ENCODE data around the gene RUNDC1.

RUNDC1 gene

DNA sequence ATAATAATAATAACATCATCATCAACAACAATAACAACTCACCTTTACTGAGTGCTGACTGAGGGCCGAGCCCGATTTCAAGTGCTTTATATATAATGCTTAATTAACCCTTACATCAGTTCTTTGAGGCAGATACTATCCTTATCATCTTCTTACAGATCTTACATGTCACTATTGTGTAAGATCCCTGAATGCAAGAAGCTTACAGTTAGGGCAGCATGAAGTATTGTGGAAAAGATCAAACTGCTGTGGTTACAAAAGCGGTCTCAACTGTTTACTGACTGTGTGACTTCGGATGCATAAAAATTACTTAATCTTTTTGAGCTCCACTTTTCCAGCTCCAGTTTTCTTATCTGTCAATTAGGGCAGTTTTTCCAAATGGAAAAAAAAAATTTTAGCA lies 38.6 kb downstream of the RUNDC1 start:
- no peak for DNase-seq (ENCODE audit: low spot score)

DNA sequence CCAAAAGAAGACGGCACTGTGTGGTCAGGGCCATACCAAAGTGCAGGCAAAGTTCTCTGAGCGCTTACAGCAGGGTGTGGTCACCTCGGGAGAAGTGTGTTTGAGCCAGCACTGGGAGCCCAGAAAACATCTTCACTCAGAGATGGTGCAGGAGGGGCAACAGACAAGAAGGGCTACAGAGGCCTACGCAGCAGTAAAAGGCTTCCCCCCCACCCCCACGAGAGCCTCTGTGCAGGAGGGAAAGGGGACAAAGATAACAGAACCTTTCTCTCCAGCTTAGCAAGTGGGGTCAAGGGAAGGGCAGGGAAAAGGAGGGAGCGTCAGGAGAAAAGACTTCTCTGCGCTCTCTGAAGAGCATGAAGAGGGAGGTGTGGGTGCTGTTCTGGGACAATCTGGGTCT lies 39.1 kb downstream of the RUNDC1 start:
- no peak for DNase-seq (ENCODE audit: low spot score)

DNA sequence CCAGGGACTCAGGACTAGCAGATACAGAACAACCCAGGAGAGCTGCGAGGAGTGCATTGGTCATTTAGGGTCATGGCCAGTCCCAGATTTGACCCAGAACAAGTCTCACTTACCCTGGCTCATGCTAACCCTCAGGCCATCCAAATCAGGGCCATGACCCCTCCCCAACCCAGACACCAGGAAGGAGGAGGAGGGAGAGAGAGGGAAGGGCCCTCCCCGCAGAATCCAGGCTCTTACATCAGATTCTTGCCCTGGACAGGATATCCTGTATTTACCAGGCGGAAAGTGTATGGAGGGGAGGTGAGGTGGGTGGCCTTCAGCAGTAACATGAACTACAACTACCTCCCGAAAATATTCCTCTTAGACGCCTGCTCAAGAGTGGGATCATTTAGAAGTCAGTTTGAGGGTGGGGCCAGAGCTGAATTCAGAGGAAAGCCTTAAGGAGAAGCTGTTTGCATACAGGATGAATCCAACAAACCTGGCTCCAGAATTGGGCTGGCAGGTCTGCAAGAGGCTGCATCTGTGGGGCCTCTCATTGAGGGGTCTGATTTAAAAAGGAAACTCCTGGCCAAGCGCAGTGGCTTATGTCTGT lies 39.8 kb downstream of the RUNDC1 start:
- no peak for DNase-seq (ENCODE audit: low spot score)

DNA sequence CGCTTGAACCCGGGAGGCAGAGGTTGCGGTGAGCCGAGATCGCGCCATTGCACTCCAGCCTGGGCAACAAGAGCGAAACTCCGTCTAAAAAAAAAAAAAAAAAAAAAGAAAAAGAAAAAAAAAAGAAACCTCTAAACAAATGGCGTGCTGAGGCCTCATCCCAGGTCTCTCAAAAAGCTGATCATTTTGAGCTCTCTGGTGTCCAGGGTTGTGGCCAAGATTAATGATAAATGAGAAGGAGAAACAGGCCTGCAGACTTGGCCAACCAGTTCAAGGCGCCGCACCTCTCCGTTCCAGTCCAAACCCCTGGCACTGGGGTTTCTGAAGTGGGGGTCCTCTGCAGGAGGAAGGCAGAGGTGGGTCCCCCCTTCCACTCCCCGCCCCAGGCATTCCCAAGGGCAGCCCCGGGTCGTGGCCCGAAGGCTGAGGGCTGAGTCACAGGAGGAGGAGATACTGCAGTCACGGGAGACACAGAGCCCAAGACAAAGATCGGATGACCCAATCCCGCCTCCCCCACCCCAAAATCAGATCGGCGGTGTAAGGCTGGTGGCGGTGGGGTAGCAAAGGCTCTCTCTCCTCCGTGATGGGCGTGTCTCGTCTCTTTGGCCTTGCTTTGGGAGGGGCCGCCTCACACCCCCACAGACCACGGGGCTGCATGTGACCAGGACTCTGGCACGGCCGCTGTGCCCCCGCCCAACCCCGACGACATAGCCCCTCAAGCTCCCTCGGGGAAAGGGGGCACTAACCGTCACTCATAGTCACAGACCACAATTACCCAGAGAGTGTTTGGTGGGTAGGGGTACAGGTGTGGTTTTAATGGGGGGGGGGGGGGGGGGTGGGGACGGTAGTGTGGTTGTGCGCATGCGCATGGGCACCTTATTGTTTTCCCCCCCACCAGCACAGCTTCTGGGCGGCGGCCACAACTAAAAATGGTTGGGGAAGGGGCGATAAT lies 40.7 kb downstream of the RUNDC1 start:
- peak; percentile 62 for DNase-seq (ENCODE audit: low spot score)

DNA sequence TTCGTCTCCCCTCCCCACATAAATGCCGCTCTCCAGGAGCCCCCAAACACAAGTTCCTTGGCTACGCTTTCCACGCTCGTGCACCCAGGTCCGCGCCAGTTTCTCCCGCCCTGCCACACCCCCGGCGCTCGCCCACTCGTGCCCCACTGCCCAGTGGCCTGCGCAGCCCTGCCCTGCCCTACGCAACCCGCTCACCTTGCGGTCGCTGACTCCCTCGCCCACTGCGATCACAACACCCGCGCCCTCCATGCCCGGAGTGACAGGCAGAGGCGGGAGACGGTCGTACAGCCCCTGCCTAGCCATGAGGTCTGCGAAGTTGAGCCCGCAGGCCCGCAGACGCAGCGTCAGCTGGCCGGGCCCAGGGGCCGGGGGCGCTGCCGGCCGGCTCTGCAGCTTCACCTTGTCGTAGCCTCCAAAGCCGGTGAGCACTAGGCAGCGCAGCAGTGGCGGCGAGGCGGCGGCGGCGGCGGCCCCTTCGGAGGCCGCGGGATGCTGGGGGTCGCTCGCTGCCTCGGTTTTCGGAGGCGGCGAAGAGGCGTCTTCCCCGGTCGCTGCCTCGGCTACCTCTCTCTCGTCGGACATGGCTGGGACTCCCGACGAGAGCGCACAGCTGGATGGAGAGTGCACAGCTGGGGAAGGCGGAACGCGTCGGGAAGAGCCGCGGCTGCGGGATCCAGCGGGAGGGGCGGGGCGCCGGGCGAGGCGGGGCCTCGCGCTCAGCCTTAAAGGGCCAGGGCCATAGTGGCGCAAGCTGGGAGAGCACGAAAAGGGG lies 41.6 kb downstream of the RUNDC1 start, which contains the start of gene VAT1:
Gene VAT1, minus strand, starts transcription at position 645 of the 772 bp plus-strand sequence. Its CDS starts 63 bp downstream, at position 582.
- peak; percentile 84 for DNase-seq (ENCODE audit: low spot score)

DNA sequence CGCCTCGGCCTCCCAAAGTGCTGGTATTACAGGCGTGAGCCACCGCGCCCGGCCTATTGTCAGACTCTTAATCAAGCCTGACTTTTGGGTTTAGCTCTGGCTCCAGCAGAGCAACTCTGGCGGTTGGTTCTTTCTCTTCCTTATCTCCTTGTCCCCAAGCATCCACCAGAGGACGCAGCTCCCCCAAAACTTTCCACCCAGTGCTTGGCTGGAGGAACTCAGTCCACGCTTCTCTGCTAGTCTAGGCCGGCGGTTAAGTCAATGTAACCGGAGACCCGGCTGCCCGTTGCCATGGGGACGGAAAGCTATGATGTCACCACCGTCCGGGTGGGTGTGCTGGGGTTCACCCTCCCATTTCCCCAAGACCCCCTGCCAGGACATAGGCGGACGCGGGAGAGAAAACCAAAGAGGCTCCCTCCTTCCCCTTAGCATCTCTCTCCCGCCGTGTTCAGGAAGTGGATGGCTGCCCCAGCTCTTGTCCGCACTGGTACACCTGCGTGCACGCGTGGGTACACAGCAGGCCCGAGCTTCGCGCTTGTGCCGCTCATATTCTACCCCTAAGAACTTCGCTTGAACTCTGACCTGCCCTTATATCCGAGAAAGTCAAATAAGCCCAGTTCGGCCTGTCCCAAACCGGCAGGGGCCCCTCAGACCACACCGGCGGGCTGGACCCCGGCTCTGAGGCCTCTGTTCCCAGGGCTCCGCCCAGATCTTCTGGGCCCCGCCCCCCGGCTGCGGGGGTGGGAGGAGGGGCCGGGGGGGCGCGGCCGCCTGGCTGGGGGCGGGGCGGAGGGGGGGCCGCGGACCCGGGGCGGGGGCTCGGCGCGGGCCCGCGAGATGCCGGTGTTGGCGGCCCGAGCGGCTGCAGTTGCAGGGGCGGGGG lies 44.3 kb downstream of the RUNDC1 start, which contains the start of gene RND2:
Gene RND2, plus strand, starts transcription at position 825 of the 883 bp plus-strand sequence. CDS start 117 bp downstream, outside the sequence.
- DNase-seq (ENCODE audit: low spot score): peak; percentile 94

DNA sequence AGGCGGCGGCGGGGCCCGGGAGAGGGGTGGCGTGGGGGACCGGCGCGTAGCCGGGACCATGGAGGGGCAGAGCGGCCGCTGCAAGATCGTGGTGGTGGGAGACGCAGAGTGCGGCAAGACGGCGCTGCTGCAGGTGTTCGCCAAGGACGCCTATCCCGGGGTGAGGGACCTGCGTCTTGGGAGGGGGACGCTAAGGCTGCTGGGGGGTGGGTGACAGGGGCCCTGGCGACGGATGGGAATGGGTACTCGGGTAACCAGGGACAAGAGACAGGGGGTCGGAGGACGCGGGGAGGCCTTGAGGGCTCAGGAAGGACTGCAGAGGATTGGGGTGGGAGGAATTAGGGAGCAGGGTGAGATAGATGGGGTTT lies 44.9 kb downstream of the RUNDC1 start:
- DNase-seq (ENCODE audit: low spot score): no peak

DNA sequence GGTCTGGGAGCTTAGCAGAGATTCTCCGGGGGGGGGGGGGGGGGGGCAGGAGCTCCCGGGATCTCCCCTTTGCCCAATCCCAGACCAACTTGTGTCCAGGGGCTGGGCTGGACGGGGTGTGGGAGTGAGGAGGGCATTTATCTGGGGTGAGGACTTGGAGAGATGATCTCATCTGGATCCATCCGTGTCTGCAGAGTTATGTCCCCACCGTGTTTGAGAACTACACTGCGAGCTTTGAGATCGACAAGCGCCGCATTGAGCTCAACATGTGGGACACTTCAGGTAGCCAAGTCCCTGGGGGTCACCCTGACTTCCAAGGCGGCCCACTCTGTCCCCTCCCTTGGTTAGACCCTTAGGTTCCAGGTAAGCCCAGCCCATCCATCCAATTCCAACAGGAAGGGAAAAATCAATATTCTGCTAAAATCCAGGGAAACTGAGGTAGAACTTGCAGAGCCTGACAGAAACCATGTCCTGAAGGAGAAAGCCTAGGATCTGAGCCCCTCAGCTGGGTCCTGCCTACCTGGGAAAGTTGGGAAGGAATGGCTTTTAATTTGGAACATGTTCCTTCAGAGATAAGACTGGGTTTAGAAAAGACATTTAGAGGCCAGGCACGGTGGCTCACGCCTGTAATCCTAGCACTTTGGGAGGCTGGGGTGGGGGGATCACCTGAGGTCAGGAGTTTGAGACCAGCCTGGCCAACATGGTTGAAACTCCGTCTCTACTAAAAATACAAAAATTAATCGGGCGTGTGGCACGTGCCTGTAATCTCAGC lies 45.6 kb downstream of the RUNDC1 start:
- no peak for DNase-seq (ENCODE audit: low spot score)

DNA sequence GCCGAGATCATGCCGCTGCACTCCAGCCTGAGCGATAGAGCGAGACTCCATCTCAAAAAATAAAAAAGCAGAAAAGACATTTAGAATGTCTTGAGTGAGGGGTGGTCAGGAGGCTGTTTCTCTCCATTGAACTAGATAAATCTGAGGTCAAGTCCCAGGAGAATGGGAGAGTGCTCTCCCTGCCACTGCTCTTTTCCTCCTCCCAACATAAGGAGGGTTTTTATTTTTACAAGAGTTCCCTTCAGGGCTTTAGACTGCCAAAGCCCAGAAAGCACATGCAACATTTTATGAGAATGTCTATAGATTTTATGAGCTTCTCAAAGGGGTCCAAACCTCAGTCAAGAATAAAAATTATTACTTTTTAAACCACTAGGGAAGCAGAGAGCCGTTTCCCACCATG lies 46.2 kb downstream of the RUNDC1 start:
- DNase-seq (ENCODE audit: low spot score): no peak

DNA sequence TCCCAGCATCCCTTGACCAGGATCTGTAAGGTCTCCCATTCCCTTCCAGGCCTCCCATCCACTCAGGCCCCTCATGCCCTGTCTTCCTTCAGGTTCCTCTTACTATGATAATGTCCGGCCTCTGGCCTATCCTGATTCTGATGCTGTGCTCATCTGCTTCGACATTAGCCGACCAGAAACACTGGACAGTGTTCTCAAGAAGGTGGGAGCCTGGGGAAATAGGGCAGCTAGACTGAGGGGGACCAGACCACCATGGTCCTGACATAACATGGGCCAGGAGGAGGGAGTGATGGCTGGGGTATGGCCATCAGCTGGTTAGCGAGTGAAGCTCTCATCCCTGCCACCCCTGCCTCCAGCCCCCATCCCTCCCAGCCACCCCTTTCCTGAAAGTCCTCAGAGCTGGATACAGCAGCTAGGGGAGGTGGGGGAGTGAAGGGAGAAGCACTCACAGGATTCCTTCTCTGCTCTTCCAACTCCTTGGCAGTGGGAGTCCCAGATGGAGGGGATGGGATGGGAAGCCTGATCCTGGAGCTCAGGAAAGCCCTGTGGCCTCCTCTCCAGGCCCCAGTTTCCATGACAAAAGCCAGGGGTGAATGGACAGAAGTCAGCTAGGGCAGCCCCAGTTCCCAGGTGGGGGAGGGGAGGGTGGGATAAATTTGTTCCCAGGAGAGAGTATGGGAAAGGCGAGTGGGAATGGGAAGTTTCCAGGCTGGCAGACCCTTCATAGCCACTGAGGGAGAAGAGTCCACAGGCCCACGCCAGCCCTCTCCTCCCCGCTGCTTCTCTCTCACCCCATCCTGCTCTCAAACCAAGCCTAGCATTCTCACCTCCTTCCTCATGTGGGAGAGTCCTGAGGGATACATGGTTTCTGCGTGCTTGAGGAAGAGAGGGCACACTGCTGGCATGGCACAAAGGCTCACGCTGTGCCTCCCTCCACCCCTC lies 47.0 kb downstream of the RUNDC1 start:
- DNase-seq (ENCODE audit: low spot score): peak; percentile 39

DNA sequence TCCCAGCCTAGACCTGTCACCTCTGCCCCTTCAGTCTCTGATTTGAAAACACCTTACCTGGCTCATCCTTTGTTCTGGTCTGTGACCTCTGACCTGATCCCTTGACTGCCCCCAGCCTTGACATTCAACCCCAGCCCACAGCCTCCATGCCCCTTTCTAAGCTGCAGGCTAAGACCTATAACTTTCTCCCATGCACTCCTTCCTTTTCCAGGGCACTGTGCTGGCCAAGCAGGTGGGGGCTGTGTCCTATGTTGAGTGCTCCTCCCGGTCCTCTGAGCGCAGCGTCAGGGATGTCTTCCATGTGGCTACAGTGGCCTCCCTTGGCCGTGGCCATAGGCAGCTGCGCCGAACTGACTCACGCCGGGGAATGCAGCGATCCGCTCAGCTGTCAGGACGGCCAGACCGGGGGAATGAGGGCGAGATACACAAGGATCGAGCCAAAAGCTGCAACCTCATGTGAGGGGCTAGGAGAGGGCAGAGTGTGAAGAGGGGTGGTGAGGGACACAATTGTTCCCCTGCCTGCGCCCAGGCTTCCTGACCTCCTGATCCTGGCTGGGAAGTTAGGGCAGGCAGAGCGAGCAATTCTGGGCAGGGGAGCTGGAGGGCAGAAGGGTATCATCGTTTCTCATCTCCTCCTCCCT lies 48.0 kb downstream of the RUNDC1 start:
- DNase-seq (ENCODE audit: low spot score): no peak

DNA sequence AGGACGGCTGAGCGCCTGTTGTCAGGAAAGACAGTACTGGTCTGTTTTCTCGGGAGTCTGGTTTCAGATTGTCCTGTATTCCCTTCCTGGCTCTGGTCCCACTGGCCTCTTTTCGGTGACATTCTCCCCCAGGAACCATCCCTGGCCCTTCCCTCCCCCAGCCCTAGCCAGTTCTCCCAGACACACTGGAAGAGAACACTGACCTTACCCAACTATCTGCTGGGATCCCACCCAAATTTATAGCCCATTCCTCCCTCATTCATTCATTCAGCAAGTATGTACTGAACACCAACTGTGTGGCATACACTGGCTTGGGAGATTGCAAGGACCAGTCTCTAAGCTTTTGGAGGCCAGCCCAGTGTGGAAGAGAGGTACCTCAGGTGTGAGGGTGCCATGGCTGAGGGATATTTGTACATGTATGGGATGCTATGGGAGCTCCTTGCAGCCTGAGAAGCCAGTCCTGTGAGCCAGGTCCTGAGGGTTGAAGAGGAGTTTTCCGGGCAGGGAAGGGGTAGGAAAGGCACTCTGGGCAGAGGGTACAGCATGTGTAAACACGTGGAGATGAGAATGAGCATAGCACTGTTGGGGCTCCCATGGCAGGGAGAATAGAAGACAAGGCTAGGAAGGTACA lies 49.9 kb downstream of the RUNDC1 start:
- DNase-seq (ENCODE audit: low spot score): no peak

DNA sequence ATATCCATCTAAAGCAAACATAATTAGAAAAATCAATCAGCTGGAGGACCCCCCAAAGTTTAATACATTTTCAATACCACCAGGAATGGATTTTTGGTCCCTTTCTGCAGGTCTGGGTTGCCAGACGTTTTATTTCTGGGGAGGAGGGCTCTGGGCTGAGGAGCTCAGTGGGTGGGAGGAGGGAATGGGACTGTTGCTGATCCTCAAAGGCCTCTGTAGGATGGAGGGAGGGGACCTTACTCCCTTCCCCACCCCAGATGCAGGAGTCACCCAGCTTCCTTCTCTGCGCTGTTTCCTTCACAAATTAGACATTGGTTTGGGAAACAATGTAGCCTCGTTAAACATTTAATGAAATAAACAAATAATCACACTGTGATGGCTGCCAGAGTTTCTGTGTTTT lies 51.3 kb downstream of the RUNDC1 start:
- DNase-seq (ENCODE audit: low spot score): no peak

DNA sequence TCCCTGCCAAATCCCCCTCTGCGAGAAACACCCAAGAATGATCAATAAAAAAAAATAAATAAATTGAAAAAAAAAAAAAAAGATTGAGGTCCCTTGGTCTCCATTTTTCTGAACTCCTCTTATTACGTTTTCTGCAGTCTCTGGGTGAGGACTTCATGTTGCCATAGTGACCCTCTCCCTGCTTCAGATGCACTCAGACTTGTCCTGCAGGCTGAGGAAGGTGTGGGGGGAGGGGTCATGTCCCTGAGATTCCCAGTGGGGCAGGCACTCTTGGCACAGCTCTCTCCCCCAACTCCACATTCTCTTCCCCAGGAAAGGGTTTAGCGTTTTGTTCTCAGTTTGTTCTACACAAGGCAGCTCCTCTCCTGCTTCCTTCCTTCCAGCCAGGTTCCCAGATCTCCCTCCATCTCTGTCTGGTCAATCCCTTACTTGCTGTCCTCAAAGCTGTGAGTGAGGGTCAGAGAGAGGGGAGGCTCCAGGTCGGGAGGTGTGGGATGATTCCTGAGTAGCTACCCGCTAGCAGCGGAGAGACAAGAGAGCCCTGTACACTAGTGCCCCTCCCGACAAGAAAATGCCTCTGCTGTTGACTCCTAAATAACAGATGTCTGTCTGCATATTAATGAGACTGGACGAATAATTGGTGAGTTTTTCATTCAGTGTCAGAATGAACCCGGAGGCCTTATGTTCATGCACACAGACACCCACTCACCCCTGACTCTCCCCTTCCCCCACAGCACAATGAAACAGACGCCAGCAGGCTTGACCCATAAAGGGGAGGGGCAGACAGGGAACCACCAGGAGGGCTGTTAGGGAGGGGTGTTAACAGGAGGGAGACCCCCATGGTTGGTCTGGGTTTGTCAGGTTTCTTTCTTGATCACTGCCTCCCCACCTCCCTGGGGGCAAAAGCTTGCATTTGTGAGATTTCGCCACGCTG lies 53.9 kb downstream of the RUNDC1 start:
- peak; percentile 37 for DNase-seq (ENCODE audit: low spot score)

DNA sequence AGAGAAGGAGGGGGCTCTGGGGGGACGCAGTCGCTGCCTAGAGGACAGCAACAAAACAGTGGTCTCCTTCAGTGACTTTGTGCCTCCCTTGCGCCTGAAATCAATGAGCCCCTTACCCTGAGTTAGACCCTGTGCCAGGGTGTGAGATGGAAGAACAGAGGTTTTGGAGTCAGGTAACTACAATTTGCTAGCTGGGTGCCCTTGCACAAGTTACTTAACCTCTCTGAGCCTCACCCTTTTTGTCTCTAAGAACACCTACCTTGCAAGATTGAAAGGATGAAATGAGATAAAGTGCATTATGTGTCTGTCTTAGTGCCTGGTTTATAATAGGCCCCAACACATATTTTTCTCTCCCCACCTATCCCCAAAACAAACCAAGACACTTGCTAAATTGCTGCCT lies 54.5 kb downstream of the RUNDC1 start:
- no peak for DNase-seq (ENCODE audit: low spot score)

DNA sequence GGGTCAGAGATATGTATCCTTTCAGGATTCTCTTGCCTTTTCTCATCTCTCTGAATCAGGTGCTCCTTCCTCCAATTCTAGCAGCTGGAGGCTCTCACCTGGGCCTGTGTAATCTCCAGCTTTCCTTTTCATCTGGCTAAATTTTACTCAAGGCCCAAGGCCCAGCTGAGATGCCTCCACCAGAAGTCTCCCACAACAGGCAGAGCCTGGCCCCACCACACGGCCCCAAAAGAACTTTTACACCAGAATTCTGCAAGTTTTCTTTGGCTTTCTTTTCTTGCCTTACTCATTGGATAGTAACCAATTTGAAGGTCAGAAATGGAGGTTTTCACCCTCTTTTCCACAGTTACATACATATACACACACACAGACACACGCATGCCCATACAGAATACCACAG lies 59.3 kb downstream of the RUNDC1 start:
- DNase-seq (ENCODE audit: low spot score): no peak

DNA sequence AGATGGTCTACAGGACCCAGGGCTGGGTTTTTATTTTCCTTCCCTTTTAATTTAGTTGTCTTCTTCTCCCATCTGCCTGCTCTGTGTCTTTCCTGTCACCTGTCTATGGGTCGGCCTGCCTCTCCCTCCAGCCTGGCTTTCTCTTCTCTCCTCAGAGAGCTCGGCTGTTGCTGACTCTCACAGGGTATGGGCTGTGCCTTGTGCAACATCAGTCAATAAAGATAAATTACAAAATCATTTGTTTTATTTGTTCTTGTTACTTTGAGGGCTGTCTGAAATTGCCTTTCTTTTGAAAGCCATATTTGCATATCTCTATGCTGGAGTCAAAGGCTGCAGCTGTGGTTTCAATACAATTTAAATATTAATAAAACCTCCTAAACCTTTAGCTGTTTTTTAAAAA lies 60.3 kb downstream of the RUNDC1 start:
- DNase-seq (ENCODE audit: low spot score): no peak

Measured in iPS-NIHi11 (cell line).